CD4-positive, alpha-beta T cell treated with Interferon gamma for 1 hour (primary cell): ENCODE data around the gene NOS1AP.
"Not testable (repeated sequence)": the region's sequence is repeated elsewhere in the genome, so short reads cannot be mapped to it uniquely, and the experiment has no call there.

Experiments used
- DNase-seq: peaks from one replicate; pipeline ENCODE4 v3.0.0-alpha.2; 2020

The NOS1AP gene

GRCh38 chr1:162069334-162070093 is at the start of gene NOS1AP:
Gene NOS1AP, plus strand, starts transcription at chr1:162069691. Its CDS starts 487 bp downstream, at chr1:162070178.
- peak; percentile 69 for DNase-seq

DNA sequence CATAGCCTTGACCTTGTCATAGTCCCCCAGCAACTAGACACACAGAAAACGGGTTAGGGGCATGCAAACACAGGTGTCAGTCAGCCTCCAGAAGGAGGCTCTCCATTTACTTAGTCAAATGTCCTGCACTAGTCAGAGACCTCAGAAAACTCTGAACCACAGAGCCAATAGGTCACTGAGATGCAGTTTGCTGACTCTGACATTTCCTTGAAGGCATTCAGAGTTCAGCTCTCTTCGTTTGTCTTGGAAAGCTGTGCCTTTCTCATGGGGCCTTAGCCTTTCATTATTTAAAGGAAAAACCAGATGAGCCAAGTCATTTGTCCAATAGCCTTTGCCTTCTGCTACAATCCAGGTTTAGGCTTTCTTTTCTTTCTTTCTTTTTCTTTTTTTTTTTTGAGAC is 49.3 kb upstream of the NOS1AP start:
- no peak for DNase-seq

GRCh38 chr1:162021124-162021523 is 48.4 kb upstream of the NOS1AP start:
- DNase-seq, result no peak

DNA sequence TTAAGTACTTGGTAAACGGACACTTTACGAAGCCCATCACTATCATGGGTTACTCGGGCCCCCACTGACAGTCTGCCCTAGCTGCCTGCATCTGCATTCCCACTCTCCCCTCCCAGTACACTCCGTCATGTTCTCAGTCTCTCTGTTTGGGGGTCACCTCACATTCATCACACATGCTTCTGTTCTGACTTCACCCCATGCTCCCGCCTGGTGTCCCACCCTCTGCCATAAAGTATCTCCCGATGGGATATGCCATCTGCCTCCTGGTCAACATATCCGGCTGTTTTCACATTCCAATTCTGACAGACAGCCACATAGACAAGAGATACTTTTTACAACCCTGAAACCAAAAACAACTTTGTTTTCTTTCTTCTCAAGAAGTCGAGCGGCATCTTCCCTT is 46.9 kb upstream of the NOS1AP start:
- DNase-seq, result no peak

GRCh38 chr1:162023181-162023546 is 46.3 kb upstream of the NOS1AP start:
- no peak for DNase-seq

GRCh38 chr1:162023547-162024501 is 45.7 kb upstream of the NOS1AP start, which contains the start of gene OLFML2B:
Gene OLFML2B, minus strand, starts transcription at chr1:162023869. Its CDS starts 439 bp downstream, at chr1:162023430.
- peak; percentile 28 for DNase-seq

- DNase-seq, result no peak
Observed at GRCh38 chr1:162025541-162025940, 44.0 kb upstream of the NOS1AP start.

DNA sequence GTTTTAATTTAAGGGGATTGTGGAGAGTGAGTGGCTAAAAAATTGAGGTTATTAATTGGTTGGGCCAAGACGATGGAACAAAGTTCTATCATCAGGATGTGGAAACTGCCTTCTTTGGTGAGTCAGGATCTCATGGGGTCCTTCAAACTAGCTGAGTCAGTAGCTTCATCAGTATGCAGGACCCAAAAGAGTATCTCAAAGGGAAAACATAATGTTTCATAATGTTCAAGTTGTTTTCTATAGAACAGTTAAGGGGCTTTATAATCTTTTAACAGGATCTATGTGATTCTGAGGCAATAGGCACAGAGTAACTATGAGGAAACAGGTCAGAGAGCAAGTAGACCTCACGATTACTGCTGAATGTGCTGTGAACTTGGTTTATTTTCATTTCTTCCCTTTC is 42.6 kb upstream of the NOS1AP start:
- no peak for DNase-seq

DNA sequence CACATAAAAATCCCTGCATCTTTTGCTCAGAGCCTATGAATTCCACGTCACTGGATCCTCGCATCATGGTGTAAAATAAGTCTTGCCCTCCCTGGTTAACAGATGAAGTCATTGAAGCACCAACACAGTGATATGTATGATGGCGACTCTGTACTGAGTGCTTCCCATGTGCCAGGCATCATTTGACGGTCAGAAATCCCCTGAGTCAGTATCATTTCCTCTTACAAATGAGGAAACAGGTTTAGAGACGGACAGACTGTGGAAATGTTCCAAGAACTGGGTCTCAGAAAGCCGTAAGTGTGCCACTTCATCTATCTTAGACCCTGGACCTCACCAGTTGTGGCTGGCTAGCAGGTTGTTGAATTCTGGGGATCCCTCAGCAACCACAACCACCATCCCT is 40.8 kb upstream of the NOS1AP start:
- peak; percentile 29 for DNase-seq

- DNase-seq, result no peak
Observed at GRCh38 chr1:162029157-162029556, 40.3 kb upstream of the NOS1AP start.

DNA sequence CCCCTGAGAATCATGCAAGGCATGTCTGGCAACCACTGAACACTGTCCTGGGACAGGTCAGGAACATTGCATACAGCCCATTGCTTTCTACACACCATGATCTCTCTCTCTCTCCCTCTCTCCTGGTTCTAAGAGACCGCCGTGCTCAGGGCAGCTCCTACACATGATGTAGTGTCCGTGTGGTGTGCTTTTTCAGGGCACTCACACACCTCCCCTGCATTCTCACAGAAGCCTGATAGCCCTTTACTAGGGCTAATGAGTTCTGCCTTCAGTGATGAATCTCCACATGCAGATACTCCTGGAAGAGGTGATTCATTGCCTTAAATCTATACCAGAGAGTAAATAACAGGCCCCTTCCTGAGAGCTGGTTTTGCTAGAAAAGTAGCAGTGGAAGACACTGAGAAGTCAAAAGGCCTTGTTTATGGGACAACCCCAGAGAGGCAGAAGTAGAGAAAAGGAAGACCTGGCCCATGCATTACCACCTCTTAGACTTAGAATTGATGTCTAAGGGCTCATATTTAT is 38.7 kb upstream of the NOS1AP start:
- DNase-seq, result no peak

DNA sequence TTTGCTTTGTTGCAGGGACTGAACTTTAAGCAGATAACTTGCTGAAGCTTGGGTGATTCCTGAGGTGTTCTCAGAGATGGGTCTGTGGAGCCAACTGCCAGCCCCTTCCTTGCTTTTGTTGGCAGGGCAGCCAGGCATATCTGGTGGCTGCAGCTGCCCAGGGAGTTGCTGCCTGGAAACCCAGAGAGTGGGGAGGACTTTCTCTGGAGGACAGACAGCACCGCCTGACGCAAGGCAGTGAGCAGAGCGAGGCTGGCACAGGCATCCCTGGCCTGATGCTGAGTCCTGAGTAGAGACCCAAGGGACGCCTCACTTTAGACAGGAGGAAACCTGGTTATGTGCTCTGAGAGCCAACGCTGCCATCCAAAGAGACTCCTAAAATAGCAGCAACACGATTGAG is 36.1 kb upstream of the NOS1AP start:
- DNase-seq, result no peak

- no peak for DNase-seq
Observed at GRCh38 chr1:162035241-162035640, 34.2 kb upstream of the NOS1AP start.

DNA sequence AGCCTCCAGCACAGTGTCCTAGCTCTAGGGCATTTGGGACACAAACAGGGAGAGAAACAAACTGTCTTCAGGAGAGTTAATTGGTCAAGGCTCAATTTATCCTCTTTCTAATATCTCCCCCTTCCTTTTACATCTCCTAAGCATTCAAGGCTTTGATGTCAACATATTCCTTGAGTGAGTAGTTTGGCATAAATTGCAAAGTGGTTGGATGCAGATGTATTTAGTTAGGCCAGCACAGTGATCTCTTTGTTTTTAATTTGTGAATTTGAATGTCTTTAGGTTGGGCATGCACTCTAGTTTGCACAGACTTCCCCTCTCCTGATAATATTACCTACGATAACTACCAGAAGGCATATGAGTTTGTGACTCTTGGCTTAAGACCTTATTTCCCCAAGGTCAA is 33.3 kb upstream of the NOS1AP start:
- DNase-seq, result no peak

GRCh38 chr1:162038624-162039023 is 30.9 kb upstream of the NOS1AP start:
- DNase-seq, result no peak

DNA sequence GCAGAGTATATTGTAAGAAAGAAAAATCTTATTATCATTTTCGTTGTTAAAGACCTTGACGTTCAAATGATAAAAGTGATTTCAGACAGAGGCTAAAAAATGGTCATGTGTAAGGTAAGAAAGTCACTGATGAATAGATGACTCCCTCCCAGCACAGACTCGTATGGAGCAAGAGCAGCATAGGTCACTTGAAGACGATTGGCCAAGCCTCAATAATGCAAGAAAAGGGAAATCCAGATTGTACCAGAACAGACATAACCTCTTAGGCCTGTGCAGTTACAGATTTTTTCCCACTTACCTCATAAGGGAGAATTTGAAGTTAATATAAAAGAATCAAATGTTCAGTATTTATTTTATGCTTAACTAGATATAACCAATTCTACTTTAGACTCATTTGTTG is 29.5 kb upstream of the NOS1AP start:
- DNase-seq, result no peak

DNA sequence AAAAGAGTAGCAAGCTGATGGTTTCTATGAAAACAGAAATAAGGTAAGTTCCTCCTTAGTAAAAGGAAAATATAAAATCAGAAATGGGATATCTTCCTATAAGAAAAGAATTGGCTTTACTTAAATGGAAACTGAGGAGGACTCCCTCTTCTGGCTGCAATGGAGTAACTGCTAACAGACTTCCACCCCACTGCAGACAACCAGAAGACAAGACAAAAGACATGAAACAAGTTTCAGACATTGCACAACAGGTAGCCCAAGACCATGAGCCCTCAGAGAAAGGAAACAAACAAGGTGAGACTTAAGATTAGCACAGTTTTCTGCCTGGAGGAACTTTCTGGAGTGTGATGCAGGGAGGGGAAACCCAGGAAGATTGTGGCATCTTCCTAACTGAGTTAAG is 28.8 kb upstream of the NOS1AP start:
- DNase-seq, result no peak

- no peak for DNase-seq
Observed at GRCh38 chr1:162042361-162042760, 27.1 kb upstream of the NOS1AP start.

DNA sequence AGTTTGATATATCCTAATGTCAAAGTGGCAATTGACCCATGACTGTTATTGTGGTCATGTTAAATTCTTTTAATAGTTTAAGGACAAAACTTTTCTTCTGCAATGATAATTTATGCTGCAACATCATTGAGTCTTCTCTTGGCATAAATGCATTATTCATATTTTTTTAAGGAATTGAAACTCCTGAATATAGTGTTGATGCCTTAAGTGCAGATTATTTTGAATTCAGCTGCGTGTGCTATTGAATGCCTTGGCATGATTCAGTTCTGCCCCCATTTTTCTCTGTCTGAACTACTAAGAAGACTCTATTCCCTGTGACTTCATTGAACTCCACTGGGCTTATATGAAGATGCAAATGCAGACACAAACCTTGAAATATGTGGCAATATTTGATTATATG is 22.6 kb upstream of the NOS1AP start:
- no peak for DNase-seq

GRCh38 chr1:162053949-162054348 is 15.5 kb upstream of the NOS1AP start:
- DNase-seq, result not testable (repeated sequence)

- DNase-seq, result no peak
Observed at GRCh38 chr1:162055062-162055461, 14.4 kb upstream of the NOS1AP start.

GRCh38 chr1:162056043-162056442 is 13.4 kb upstream of the NOS1AP start:
- peak; percentile 29 for DNase-seq

DNA sequence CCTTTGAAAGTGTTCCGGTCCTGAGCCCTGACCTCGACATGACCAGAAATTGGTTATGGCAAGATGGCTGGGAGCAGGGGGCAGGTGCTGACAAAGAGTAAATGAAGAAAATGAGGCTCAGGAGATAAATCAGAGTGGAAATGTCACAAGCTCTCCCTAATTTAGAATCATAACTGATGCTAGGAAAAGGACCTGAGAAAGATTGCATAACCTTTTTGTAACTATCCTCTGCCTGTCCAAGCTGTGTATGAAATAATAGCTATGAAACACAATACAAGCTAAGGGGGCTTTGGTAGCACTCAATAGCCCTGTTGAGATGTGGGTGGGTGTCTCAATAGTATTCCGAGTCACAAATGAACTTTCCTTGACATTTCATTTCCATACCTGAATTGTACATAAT is 12.9 kb upstream of the NOS1AP start:
- no peak for DNase-seq

DNA sequence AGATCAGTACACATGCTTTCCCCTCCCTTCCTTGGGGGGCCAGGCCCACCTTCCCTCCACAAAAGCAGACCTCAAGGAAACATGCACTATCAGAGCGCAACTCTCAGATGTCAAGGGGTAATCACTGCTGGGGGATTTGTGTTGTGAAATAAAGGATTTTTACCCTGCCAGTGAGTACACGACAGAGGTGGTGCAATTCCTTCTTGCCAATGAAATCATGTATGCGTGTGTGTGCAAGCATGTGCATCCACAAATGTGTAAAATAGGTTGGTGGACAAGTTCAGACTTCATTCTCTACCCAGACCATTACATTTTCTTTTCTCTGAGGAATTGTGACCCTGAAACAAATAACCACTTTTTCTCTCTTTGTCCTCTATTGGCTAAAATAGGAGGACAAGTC is 9.8 kb upstream of the NOS1AP start:
- DNase-seq, result no peak
